ENCODE measurements around the gene SPIRE2.

Gene SPIRE2

DNA sequence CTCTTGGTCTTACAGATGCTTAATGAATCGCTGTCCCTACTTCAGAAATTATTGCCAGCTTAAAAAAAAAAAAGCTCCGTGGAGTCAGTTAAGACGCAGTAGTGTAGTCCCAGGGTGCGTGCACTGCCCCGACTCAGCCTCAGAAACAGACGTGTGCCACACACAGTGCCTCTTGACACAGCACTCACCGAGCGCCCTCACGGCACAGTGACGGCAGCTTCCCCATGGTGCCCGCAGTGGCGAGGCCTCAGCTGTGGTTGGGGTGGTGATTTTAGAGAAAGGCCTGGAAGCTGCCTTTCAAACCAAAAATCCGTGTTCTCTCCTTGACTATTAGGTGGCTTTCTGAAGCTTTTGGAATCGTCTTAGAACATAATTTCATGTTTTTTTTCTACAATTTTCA is 59.0 kb downstream of the SPIRE2 start:
- Histone ChIP-seq H3K36me3 (ENCODE audit: control insufficient read depth in 1 of 2, insufficient read depth in 2 of 2, low read depth in 1 of 2, low read length in 2 of 2) (peaks cover 86 to 92% of the 10 kb centered on the region in 2 experiments), H2BK120ac (ENCODE audit: low read depth, low read length) (no peak overlapping the region), H2BK5ac (ENCODE audit: low read depth, low read length, poor library complexity, severe bottlenecking) (no peak overlapping the region), H4K91ac (ENCODE audit: low read length) (no peak overlapping the region), H2AK5ac (ENCODE audit: low read length, severe bottlenecking) (no peak overlapping the region), H3K79me1 (replicated peaks; ENCODE audit: low read length, poor library complexity, severe bottlenecking) (peaks cover 43% of the 10 kb centered on the region), H3K4me1 (ENCODE audit: control insufficient read depth, insufficient read depth, low read depth, low read length) (no peaks in the 10 kb centered on the region), H2AFZ (ENCODE audit: low read depth, low read length) (no peak overlapping the region), H3K23ac (ENCODE audit: low read length in 2 of 2) (no peak overlapping the region), H3K27me3 (ENCODE audit: control insufficient read depth in 1 of 2, insufficient read depth in 1 of 2, low read length in 2 of 2) (no peaks in the 10 kb centered on the region), H3K9ac (ENCODE audit: low read length) (no peak overlapping the region), H3K27ac (ENCODE audit: low read length, poor library complexity, severe bottlenecking) (no peak overlapping the region), H3K14ac (ENCODE audit: low read length in 2 of 2) (no peak overlapping the region), H4K8ac (ENCODE audit: low read length) (no peak overlapping the region), H3K4me3 (ENCODE audit: insufficient read depth in 1 of 2, low read depth in 1 of 2, low read length in 2 of 2) (no peak overlapping the region), H3K4ac (ENCODE audit: low read depth in 1 of 2, low read length in 2 of 2) (no peak overlapping the region), H3K18ac (ENCODE audit: low read depth in 1 of 2, low read length in 2 of 2) (no peak overlapping the region), H2BK12ac (ENCODE audit: low read length in 2 of 2) (no peak overlapping the region), H2BK15ac (ENCODE audit: low read depth, poor library complexity, severe bottlenecking) (no peak overlapping the region), H3K9me3 (ENCODE audit: control insufficient read depth, low read length) (no peaks in the 10 kb centered on the region), H3K4me2 (ENCODE audit: low read length, poor library complexity, severe bottlenecking) (no peak overlapping the region)
- WGBS: 97% methylated on average over 14 of the region's 14 CpGs
- DNase-seq: no peak

DNA sequence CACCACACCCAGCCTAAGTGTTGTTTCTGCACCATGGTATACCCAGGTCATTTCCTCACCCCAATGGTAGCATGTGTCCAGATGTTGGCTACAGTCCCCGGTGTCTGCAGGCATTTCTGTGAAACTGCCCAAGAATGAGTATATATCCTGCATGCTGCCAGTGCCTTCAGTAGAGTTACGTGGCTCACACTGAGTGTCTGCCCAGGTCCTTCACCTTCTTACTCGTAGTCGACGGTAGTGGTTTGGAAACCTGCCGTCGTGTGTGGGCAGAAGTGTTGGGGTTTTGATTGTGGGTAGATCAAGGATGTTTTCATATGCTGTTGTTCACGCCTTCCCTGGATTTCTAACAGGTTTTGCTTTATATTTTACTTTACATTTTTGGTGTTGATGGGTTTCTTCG is 61.9 kb downstream of the SPIRE2 start:
- no peak overlapping the region for H3K18ac ChIP-seq (ENCODE audit: low read depth in 1 of 2, low read length in 2 of 2)
- no peak overlapping the region for H2BK120ac ChIP-seq (ENCODE audit: low read depth, low read length)
- no peak overlapping the region for H3K14ac ChIP-seq (ENCODE audit: low read length in 2 of 2)
- no peaks in the 10 kb centered on the region for H3K27me3 ChIP-seq (ENCODE audit: control insufficient read depth in 1 of 2, insufficient read depth in 1 of 2, low read length in 2 of 2)
- H3K4ac ChIP-seq (ENCODE audit: low read depth in 1 of 2, low read length in 2 of 2): no peak overlapping the region
- peaks cover 45% of the 10 kb centered on the region for H3K79me1 ChIP-seq (replicated peaks; ENCODE audit: low read length, poor library complexity, severe bottlenecking)
- H3K4me3 ChIP-seq (ENCODE audit: insufficient read depth in 1 of 2, low read depth in 1 of 2, low read length in 2 of 2): no peak overlapping the region
- H3K27ac ChIP-seq (ENCODE audit: low read length, poor library complexity, severe bottlenecking): no peak overlapping the region
- no peak overlapping the region for H4K91ac ChIP-seq (ENCODE audit: low read length)
- H3K9ac ChIP-seq (ENCODE audit: low read length): no peak overlapping the region
- H3K4me1 ChIP-seq (ENCODE audit: control insufficient read depth, insufficient read depth, low read depth, low read length): no peaks in the 10 kb centered on the region
- H2BK12ac ChIP-seq (ENCODE audit: low read length in 2 of 2): no peak overlapping the region
- WGBS: 98% methylated on average over 7 of the region's 9 CpGs
- no peaks in the 10 kb centered on the region for H3K9me3 ChIP-seq (ENCODE audit: control insufficient read depth, low read length)
- no peak overlapping the region for H2BK15ac ChIP-seq (ENCODE audit: low read depth, poor library complexity, severe bottlenecking)
- no peak overlapping the region for H2AFZ ChIP-seq (ENCODE audit: low read depth, low read length)
- peaks cover 87 to 93% of the 10 kb centered on the region in 2 experiments for H3K36me3 ChIP-seq (ENCODE audit: control insufficient read depth in 1 of 2, insufficient read depth in 2 of 2, low read depth in 1 of 2, low read length in 2 of 2)
- no peak overlapping the region for H3K4me2 ChIP-seq (ENCODE audit: low read length, poor library complexity, severe bottlenecking)
- no peak overlapping the region for H2AK5ac ChIP-seq (ENCODE audit: low read length, severe bottlenecking)
- DNase-seq: no peak
- no peak overlapping the region for H4K8ac ChIP-seq (ENCODE audit: low read length)
- no peak overlapping the region for H2BK5ac ChIP-seq (ENCODE audit: low read depth, low read length, poor library complexity, severe bottlenecking)
- H3K23ac ChIP-seq (ENCODE audit: low read length in 2 of 2): no peak overlapping the region

GRCh38 chr16:89890886-89891657 is 62.8 kb downstream of the SPIRE2 start:
- Histone ChIP-seq H3K14ac (ENCODE audit: low read length in 2 of 2) (no peak overlapping the region), H3K4me2 (ENCODE audit: low read length, poor library complexity, severe bottlenecking) (no peak overlapping the region), H3K4ac (ENCODE audit: low read depth in 1 of 2, low read length in 2 of 2) (no peak overlapping the region), H3K23ac (ENCODE audit: low read length in 2 of 2) (no peak overlapping the region), H3K27ac (ENCODE audit: low read length, poor library complexity, severe bottlenecking) (no peak overlapping the region), H2BK120ac (ENCODE audit: low read depth, low read length) (no peak overlapping the region), H4K8ac (ENCODE audit: low read length) (no peak overlapping the region), H3K4me3 (ENCODE audit: insufficient read depth in 1 of 2, low read depth in 1 of 2, low read length in 2 of 2) (no peak overlapping the region), H2BK15ac (ENCODE audit: low read depth, poor library complexity, severe bottlenecking) (no peak overlapping the region), H3K4me1 (ENCODE audit: control insufficient read depth, insufficient read depth, low read depth, low read length) (no peaks in the 10 kb centered on the region), H2AFZ (ENCODE audit: low read depth, low read length) (no peak overlapping the region), H3K36me3 (ENCODE audit: control insufficient read depth in 1 of 2, insufficient read depth in 2 of 2, low read depth in 1 of 2, low read length in 2 of 2) (peaks cover 87 to 94% of the 10 kb centered on the region in 2 experiments), H2BK12ac (ENCODE audit: low read length in 2 of 2) (no peak overlapping the region), H3K18ac (ENCODE audit: low read depth in 1 of 2, low read length in 2 of 2) (no peak overlapping the region), H3K9ac (ENCODE audit: low read length) (no peak overlapping the region), H4K91ac (ENCODE audit: low read length) (no peak overlapping the region), H3K79me1 (replicated peaks; ENCODE audit: low read length, poor library complexity, severe bottlenecking) (peaks cover 49% of the 10 kb centered on the region), H3K27me3 (ENCODE audit: control insufficient read depth in 1 of 2, insufficient read depth in 1 of 2, low read length in 2 of 2) (no peaks in the 10 kb centered on the region), H3K9me3 (ENCODE audit: control insufficient read depth, low read length) (no peaks in the 10 kb centered on the region), H2BK5ac (ENCODE audit: low read depth, low read length, poor library complexity, severe bottlenecking) (no peak overlapping the region), H2AK5ac (ENCODE audit: low read length, severe bottlenecking) (no peak overlapping the region)
- 95% methylated on average over 16 of the region's 16 CpGs for WGBS
- no peak for DNase-seq

DNA sequence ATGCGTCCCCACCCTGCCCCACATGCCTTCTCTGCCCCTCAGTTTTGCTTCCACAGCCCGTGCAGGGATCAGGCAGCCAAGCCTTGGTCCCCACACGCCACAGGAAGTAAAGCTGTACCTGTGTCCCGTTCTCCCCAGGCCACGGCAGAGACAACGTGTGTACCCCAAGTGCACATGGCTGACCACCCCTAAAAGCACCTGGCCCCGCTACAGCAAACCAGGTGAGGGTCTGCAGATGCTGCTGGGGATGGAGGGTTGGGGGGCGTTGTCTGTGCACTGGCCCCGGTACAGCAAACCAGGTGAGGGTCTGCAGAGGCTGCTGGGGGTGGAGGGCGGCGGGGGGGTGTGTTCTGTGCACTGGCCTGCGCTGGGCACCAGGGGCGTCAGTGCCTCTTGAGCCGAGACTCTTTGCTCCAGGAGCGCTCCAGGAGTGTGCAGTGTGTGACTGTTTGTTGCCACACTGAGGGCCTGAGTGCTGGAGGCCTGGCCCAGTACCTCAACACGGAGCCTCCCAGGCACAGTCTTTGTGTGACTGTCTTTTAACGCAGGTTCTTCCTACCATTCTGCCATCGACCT is 63.9 kb downstream of the SPIRE2 start:
- no peak overlapping the region for H3K27ac ChIP-seq (ENCODE audit: low read length, poor library complexity, severe bottlenecking)
- no peaks in the 10 kb centered on the region for H3K9me3 ChIP-seq (ENCODE audit: control insufficient read depth, low read length)
- WGBS: 97% methylated on average over 17 of the region's 18 CpGs
- no peaks in the 10 kb centered on the region for H3K4me1 ChIP-seq (ENCODE audit: control insufficient read depth, insufficient read depth, low read depth, low read length)
- no peak overlapping the region for H2BK12ac ChIP-seq (ENCODE audit: low read length in 2 of 2)
- no peak overlapping the region for H3K23ac ChIP-seq (ENCODE audit: low read length in 2 of 2)
- no peak overlapping the region for H3K4me3 ChIP-seq (ENCODE audit: insufficient read depth in 1 of 2, low read depth in 1 of 2, low read length in 2 of 2)
- no peak overlapping the region for H2AK5ac ChIP-seq (ENCODE audit: low read length, severe bottlenecking)
- no peak overlapping the region for H2BK15ac ChIP-seq (ENCODE audit: low read depth, poor library complexity, severe bottlenecking)
- H3K36me3 ChIP-seq (ENCODE audit: control insufficient read depth in 1 of 2, insufficient read depth in 2 of 2, low read depth in 1 of 2, low read length in 2 of 2): peaks cover 88 to 94% of the 10 kb centered on the region in 2 experiments
- H3K4ac ChIP-seq (ENCODE audit: low read depth in 1 of 2, low read length in 2 of 2): no peak overlapping the region
- H3K4me2 ChIP-seq (ENCODE audit: low read length, poor library complexity, severe bottlenecking): no peak overlapping the region
- H3K18ac ChIP-seq (ENCODE audit: low read depth in 1 of 2, low read length in 2 of 2): no peak overlapping the region
- H3K27me3 ChIP-seq (ENCODE audit: control insufficient read depth in 1 of 2, insufficient read depth in 1 of 2, low read length in 2 of 2): no peaks in the 10 kb centered on the region
- no peak overlapping the region for H4K91ac ChIP-seq (ENCODE audit: low read length)
- no peak overlapping the region for H4K8ac ChIP-seq (ENCODE audit: low read length)
- no peak overlapping the region for H3K14ac ChIP-seq (ENCODE audit: low read length in 2 of 2)
- no peak overlapping the region for H2AFZ ChIP-seq (ENCODE audit: low read depth, low read length)
- DNase-seq: no peak
- H3K79me1 ChIP-seq (replicated peaks; ENCODE audit: low read length, poor library complexity, severe bottlenecking): peaks cover 55% of the 10 kb centered on the region
- H2BK5ac ChIP-seq (ENCODE audit: low read depth, low read length, poor library complexity, severe bottlenecking): no peak overlapping the region
- H3K9ac ChIP-seq (ENCODE audit: low read length): no peak overlapping the region
- no peak overlapping the region for H2BK120ac ChIP-seq (ENCODE audit: low read depth, low read length)
